IPS-NIHi7 (cell line): Measurements from ENCODE around the gene NLRP9.

Experiments
- DNase-seq: peaks from one replicate; pipeline ENCODE4 v3.0.0; 2012; ENCODE audit warnings: mixed read lengths; ENCODE audit errors: extremely low spot score

The NLRP9 gene

GRCh38 chr19:55674459-55674840 lies 63.8 kb downstream of the NLRP9 start:
- no peak for DNase-seq

- DNase-seq, result no peak
Measured at GRCh38 chr19:55673889-55674288, 64.3 kb downstream of the NLRP9 start.

GRCh38 chr19:55673465-55673864 lies 64.7 kb downstream of the NLRP9 start:
- DNase-seq, result no peak

GRCh38 chr19:55672418-55672817 lies 65.8 kb downstream of the NLRP9 start:
- no peak for DNase-seq

GRCh38 chr19:55671054-55671378 lies 67.2 kb downstream of the NLRP9 start:
- DNase-seq, result no peak

- no peak for DNase-seq
Measured at GRCh38 chr19:55670280-55671053, 67.7 kb downstream of the NLRP9 start.

- DNase-seq, result no peak
Measured at GRCh38 chr19:55669418-55670279, 68.6 kb downstream of the NLRP9 start.

GRCh38 chr19:55668603-55669348 lies 69.4 kb downstream of the NLRP9 start:
- DNase-seq, result no peak

- DNase-seq, result no peak
Measured at GRCh38 chr19:55667958-55668357, 70.2 kb downstream of the NLRP9 start.

- no peak for DNase-seq
Measured at GRCh38 chr19:55667511-55667910, 70.7 kb downstream of the NLRP9 start.

GRCh38 chr19:55667006-55667381 lies 71.2 kb downstream of the NLRP9 start:
- no peak for DNase-seq

- DNase-seq, result no peak
Measured at GRCh38 chr19:55666343-55667005, 71.7 kb downstream of the NLRP9 start.

- DNase-seq, result no peak
Measured at GRCh38 chr19:55663846-55664536, 74.2 kb downstream of the NLRP9 start.

GRCh38 chr19:55661826-55662225 lies 76.4 kb downstream of the NLRP9 start:
- DNase-seq, result no peak

- DNase-seq, result no peak
Measured at GRCh38 chr19:55660991-55661390, 77.2 kb downstream of the NLRP9 start.

- DNase-seq, result no peak
Measured at GRCh38 chr19:55660404-55660803, 77.8 kb downstream of the NLRP9 start.

- no peak for DNase-seq
Measured at GRCh38 chr19:55659822-55660221, 78.4 kb downstream of the NLRP9 start.

- DNase-seq, result no peak
Measured at GRCh38 chr19:55658846-55659459, 79.2 kb downstream of the NLRP9 start.
